GM12878 (cell line): ENCODE measurements around the gene NPRL2. TPM values are rescaled to one million over a fixed set of nuclear protein-coding genes. Genes with fewer than 3 reads are reported as not detected.
A peak's percentile ranks its signal among the peaks of the same experiment; 100 is the strongest.

Experiments used
- ATAC-seq: fragments of 200-7000 bp; cut with Tn5 transposase; 3 replicates; pipeline ENCODE4 v1.9.1; 2020; ENCODE audit warnings: mild to moderate bottlenecking, moderate library complexity
- BruUV-seq: library from RNA; stranded (reverse); fragments of 400-500 nt; replicated peaks from 2 replicates; lab custom pipeline; 2021; lab: Mats Ljungman, UMichigan
- CTCF ChIA-PET: fragments of 300-600 bp; sonication (Branson Sonifier 250); formaldehyde crosslinking; extraction: SDS; loops from one replicate; lab custom pipeline; 2021; ENCODE audit warnings: inconsistent platforms; lab: Yijun Ruan, JAX
- POLR2A ChIA-PET: fragments of 350-600 bp; formaldehyde crosslinking; extraction: SDS; loops from one replicate; lab custom pipeline; 2021; ENCODE audit warnings: inconsistent platforms; lab: Charles Lee
- RAD21 ChIA-PET: fragments of 300-600 bp; sonication (Branson Sonifier 250); formaldehyde crosslinking; loops from one replicate; lab custom pipeline; 2023; ENCODE audit warnings: antibody characterized with exemption; ENCODE audit not compliant: unreplicated experiment; lab: Charles Lee
- SMC1A ChIA-PET: fragments of 300-600 bp; sonication (Branson Sonifier 250); formaldehyde crosslinking; loops from one replicate; lab custom pipeline; 2023; ENCODE audit not compliant: unreplicated experiment, uncharacterized antibody; lab: Charles Lee
- DNase-seq: peaks from one replicate; pipeline ENCODE4 v3.0.0-alpha.2; 2011; ENCODE audit warnings: low read depth, low spot score
- FAIRE-seq: peaks from 3 replicates; lab custom pipeline; 2011; peaks lifted over from hg19 to GRCh38; lab: Jason Lieb, UNC
- H2AFZ ChIP-seq: 2 replicates; pipeline ENCODE4 v1.6.0; 2011; ENCODE audit warnings: low read depth, low read length, control low read depth; ENCODE audit not compliant: control insufficient read depth
- H3K27ac ChIP-seq: 2 replicates; pipeline ENCODE4 v1.5.1; 2011; ENCODE audit warnings: control low read depth; ENCODE audit not compliant: control insufficient read depth, insufficient read depth
- H3K27me3 ChIP-seq, 2 experiments: replicated peaks in 1 of 2; 2 replicates each; pipeline versions ENCODE4 v1.6.0 to v1.6.1; 2011; ENCODE audit warnings: low read length in 1 of 2; ENCODE audit not compliant: control insufficient read depth in 2 of 2, insufficient read depth in 2 of 2
- H3K36me3 ChIP-seq, 2 experiments: 2 replicates each; pipeline ENCODE4 v1.5.1; 2011; ENCODE audit warnings: low read length in 1 of 2; ENCODE audit not compliant: control insufficient read depth in 2 of 2, insufficient read depth in 2 of 2
- H3K4me1 ChIP-seq: 2 replicates; pipeline ENCODE4 v1.6.1; 2011; ENCODE audit warnings: mild to moderate bottlenecking, low read length, moderate library complexity, mixed read lengths; ENCODE audit not compliant: control insufficient read depth, insufficient read depth
- H3K4me2 ChIP-seq: 2 replicates; pipeline ENCODE4 v1.6.0; 2011; ENCODE audit warnings: control low read depth; ENCODE audit not compliant: control insufficient read depth, insufficient read depth
- H3K4me3 ChIP-seq: fragments of 200-600 bp; sonication (generic); 2 replicates; pipeline ENCODE4 v1.5.1; 2016
- H3K79me2 ChIP-seq: 2 replicates; pipeline ENCODE4 v1.6.0; 2011; ENCODE audit warnings: low read length; ENCODE audit not compliant: control insufficient read depth, insufficient read depth
- H3K9ac ChIP-seq: 2 replicates; pipeline ENCODE4 v1.8.0; 2011; ENCODE audit warnings: low read length, control low read depth, mixed read lengths; ENCODE audit not compliant: control insufficient read depth, insufficient read depth
- H3K9me3 ChIP-seq: replicated peaks from 3 replicates; pipeline ENCODE4 v1.5.1; 2011; ENCODE audit warnings: mild to moderate bottlenecking, low read length; ENCODE audit not compliant: control insufficient read depth, insufficient read depth
- H4K20me1 ChIP-seq: 2 replicates; pipeline ENCODE4 v1.6.0; 2011; ENCODE audit not compliant: control insufficient read depth, insufficient read depth
- SMAD5 ChIP-seq: IDR thresholded peaks from 2 replicates; pipeline ENCODE4 v1.6.1; 2016; ENCODE audit warnings: antibody characterized with exemption, low read depth
- SRF ChIP-seq, 2 experiments: IDR thresholded peaks; 2 replicates each; pipeline ENCODE4 v1.6.1; 2011; ENCODE audit warnings: low read depth in 2 of 2, low read length in 2 of 2, mild to moderate bottlenecking in 1 of 2, moderate library complexity in 1 of 2
- WGBS: methylation state at CpG from one replicate; pipeline ENCODE4 v1.1.6; 2016; ENCODE audit warnings: low lambda C conversion rate; ENCODE audit not compliant: insufficient replicate concordance, insufficient coverage; ENCODE audit errors: missing lambda C conversion rate; 5-methylcytosine and 5-hydroxymethylcytosine counted together
- in situ Hi-C: fragments of 300-500 bp; cut with MboI; formaldehyde crosslinking; loops from 9 replicates; pipeline ENCODE4 v1.14.3; 2018; ENCODE audit warnings: mixed read lengths
- intact Hi-C: fragments of 100-400 bp; cut with micrococcal nuclease; formaldehyde crosslinking; loops from one replicate; pipeline ENCODE4 v1.14.2; 2022; ENCODE audit not compliant: unreplicated experiment
- polyA plus RNA-seq, 11 experiments: library from polyadenylated mRNA; depleted of rRNA in 4 of 11; unstranded in 6 of 11; stranded (reverse) in 5 of 11; fragments of >200 nt; fragmentation: Nextera tagmentation in 4 of 11; fragmentation: Illumina TruSeq in 1 of 11; extraction: Ambion mirVana in 4 of 11; extraction: Trizol in 1 of 11; gene quantifications; 1 replicate in 1 of 11; 2 replicates in 10 of 11; pipeline versions ENCODE4 v1.2.1 to v1.2.3, GENCODE V29; 2011 to 2016; ENCODE audit warnings: inconsistent platforms in 2 of 11, missing spikeins in 2 of 11, low read depth in 1 of 11
- total RNA-seq, 4 experiments: library from RNA; depleted of rRNA in 3 of 4; stranded (reverse); fragments of >200 nt in 3 of 4; fragmentation: Illumina TruSeq in 1 of 4; extraction: Trizol in 1 of 4; gene quantifications; 2 replicates each; pipeline versions ENCODE4 v1.2.1 to v1.2.3, GENCODE V29; 2013 to 2021
- TF ChIP-seq, protein P1 (sequence below): fragments of 450-650 bp; IDR thresholded peaks from 2 replicates; pipeline ENCODE4 v1.6.1; 2017; ENCODE audit warnings: antibody characterized with exemption, mild to moderate bottlenecking, moderate library complexity
- TF ChIP-seq, protein P2 (sequence below): fragments of 450-650 bp; formaldehyde crosslinking; IDR thresholded peaks from 2 replicates; pipeline ENCODE4 v1.4.0; 2020; ENCODE audit warnings: mild to moderate bottlenecking, moderate library complexity

Gene NPRL2
- total and polyA plus RNA-seq, 10 of the 15 experiments (the other 5 are each of a cell fraction or from before 2014, with no cell fraction given): 17.8 to 54.2 (median 32.9) TPM

DNA sequence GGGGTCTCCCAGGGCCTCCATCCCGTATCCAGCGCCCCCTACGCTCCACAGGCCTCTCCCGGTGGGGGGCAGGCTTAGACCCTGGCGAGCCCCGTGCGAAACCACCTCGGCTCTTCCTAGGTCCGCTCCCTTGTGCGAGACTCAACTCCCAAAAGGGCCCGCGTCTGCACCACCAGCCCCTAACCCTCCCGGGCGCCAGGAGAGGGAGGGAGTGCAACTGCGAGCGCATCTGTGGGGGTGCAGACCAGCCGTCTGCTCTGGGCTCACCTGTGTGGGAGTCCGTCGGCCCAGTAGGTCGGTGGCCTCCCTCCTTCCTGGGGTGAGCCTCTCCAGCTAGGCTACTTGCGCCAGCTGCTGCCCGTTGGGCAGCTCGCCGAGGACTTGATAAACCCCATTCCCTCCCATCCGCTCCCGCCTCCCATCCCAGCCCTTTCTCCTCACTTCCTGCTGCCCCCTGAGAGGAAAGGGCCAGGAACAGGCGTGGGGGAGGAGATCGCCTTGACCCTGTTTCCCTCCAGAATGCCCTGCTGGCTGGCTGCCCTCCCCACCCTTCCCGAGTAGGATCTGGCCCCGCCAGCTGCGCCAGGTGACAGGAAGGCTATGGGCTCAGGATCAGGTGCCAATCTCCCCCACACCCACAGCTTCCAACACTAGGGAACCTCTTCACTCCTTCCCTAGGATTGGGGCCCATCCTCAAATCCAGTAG lies 28.0 kb downstream of the NPRL2 start, which contains the start of gene HYAL2:
Gene HYAL2 (minus strand): TSS at position 360 of the 706 bp plus-strand sequence. CDS start 2,256 bp downstream, outside the sequence.
- H3K9me3 ChIP-seq: no peaks in the 10 kb centered on the region
- ChIA-PET RAD21 (interaction anchor here (1.2 kb wide), 1 partner anchor 14 kb away, joined by 3 read pairs; no protein-coding TSS in a partner anchor), CTCF (interaction anchor here (1.2 to 5.1 kb wide), 3 partner anchors 14 to 96 kb away, joined by 3 to 72 read pairs (median 4); partner anchors contain the start of genes RASSF1 and ZMYND10), POLR2A (interaction anchor here (0.7 to 2.0 kb wide), 3 partner anchors 12 to 18 kb away, joined by 3 to 8 read pairs (median 5); partner anchors contain the start of gene RASSF1), SMC1A (interaction anchor here (1.2 kb wide), 1 partner anchor 15 kb away, joined by 3 read pairs; no protein-coding TSS in a partner anchor)
- in situ Hi-C loops: no loop called here
- TF ChIP-seq, protein P1, sequence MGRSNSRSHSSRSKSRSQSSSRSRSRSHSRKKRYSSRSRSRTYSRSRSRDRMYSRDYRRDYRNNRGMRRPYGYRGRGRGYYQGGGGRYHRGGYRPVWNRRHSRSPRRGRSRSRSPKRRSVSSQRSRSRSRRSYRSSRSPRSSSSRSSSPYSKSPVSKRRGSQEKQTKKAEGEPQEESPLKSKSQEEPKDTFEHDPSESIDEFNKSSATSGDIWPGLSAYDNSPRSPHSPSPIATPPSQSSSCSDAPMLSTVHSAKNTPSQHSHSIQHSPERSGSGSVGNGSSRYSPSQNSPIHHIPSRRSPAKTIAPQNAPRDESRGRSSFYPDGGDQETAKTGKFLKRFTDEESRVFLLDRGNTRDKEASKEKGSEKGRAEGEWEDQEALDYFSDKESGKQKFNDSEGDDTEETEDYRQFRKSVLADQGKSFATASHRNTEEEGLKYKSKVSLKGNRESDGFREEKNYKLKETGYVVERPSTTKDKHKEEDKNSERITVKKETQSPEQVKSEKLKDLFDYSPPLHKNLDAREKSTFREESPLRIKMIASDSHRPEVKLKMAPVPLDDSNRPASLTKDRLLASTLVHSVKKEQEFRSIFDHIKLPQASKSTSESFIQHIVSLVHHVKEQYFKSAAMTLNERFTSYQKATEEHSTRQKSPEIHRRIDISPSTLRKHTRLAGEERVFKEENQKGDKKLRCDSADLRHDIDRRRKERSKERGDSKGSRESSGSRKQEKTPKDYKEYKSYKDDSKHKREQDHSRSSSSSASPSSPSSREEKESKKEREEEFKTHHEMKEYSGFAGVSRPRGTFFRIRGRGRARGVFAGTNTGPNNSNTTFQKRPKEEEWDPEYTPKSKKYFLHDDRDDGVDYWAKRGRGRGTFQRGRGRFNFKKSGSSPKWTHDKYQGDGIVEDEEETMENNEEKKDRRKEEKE: no peak
- TF ChIP-seq, protein P2, sequence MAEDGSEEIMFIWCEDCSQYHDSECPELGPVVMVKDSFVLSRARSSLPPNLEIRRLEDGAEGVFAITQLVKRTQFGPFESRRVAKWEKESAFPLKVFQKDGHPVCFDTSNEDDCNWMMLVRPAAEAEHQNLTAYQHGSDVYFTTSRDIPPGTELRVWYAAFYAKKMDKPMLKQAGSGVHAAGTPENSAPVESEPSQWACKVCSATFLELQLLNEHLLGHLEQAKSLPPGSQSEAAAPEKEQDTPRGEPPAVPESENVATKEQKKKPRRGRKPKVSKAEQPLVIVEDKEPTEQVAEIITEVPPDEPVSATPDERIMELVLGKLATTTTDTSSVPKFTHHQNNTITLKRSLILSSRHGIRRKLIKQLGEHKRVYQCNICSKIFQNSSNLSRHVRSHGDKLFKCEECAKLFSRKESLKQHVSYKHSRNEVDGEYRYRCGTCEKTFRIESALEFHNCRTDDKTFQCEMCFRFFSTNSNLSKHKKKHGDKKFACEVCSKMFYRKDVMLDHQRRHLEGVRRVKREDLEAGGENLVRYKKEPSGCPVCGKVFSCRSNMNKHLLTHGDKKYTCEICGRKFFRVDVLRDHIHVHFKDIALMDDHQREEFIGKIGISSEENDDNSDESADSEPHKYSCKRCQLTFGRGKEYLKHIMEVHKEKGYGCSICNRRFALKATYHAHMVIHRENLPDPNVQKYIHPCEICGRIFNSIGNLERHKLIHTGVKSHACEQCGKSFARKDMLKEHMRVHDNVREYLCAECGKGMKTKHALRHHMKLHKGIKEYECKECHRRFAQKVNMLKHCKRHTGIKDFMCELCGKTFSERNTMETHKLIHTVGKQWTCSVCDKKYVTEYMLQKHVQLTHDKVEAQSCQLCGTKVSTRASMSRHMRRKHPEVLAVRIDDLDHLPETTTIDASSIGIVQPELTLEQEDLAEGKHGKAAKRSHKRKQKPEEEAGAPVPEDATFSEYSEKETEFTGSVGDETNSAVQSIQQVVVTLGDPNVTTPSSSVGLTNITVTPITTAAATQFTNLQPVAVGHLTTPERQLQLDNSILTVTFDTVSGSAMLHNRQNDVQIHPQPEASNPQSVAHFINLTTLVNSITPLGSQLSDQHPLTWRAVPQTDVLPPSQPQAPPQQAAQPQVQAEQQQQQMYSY (CRISPR knock-in tag): no peak
- TF ChIP-seq SMAD5 (no peak), SRF (IDR thresholded peaks at IDR 0.05; ENCODE audit: low read depth in 2 of 2, low read length in 2 of 2) (no peak)
- intact Hi-C loops: no loop called here
- H4K20me1 ChIP-seq: no peaks in the 10 kb centered on the region
- H2AFZ ChIP-seq: peak within 1 kb of the TSS; percentile 92
- H3K4me1 ChIP-seq: peaks cover 17% of the 10 kb centered on the region
- FAIRE-seq (no peak), DNase-seq (no peak), ATAC-seq (no peak)
- H3K36me3 ChIP-seq: peaks cover 2 to 4% of the 10 kb centered on the region in 2 experiments; a peak in 2 of 4 replicates
- H3K4me3 ChIP-seq: peak within 1 kb of the TSS; percentile 70
- peak within 1 kb of the TSS; percentile 64 for H3K4me2 ChIP-seq
- no TSS peak for BruUV-seq
- no peaks in the 10 kb centered on the region for H3K27me3 ChIP-seq
- 91% methylated on average over 30 of the region's 31 CpGs for WGBS
- peaks cover 15% of the 10 kb centered on the region for H3K79me2 ChIP-seq
- H3K9ac ChIP-seq: peak within 1 kb of the TSS; percentile 83
- H3K27ac ChIP-seq: peak within 1 kb of the TSS; percentile 88
